ENCODE measurements around the gene CLIC3.
A peak's percentile ranks its signal among the peaks of the same experiment; 100 is the strongest.

Gene CLIC3

DNA sequence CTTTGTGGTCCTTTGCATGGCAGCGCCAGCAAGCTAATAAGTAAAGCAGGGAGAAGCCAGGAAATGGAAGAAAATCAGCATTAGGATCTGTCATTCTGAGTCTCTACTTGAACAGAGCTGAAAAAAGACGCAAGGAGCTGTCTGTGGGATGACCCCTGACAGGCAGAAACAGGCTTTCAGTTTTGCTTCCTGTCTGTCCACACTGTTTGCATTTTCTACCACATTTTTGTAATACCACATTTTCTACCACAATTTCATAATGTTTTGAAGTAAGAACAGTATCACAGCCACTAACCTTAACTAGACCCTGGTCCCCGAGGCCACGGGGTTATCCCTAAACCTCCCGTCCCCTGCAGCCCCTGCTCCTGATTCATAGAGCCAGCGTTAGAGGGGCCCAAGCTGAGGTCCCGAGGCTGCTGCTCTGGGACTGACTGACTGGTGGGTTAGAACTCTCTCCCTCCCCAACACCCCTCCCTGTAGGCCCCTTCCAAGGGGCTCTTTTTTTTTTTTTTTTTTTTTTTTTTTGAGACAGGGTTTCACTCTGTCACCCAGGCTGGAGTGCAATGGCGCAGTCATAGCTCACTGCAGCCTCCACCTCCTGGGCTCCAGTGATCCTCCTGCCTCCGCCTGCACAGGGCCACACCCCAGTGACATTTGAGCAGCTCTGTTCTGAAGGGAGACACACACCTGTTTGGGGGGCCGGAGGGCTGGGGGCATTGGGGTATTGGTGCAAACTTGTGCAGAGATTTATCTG is 4.0 kb upstream of the CLIC3 start:
- DNase-seq (ENCODE audit: low read depth): no peak

DNA sequence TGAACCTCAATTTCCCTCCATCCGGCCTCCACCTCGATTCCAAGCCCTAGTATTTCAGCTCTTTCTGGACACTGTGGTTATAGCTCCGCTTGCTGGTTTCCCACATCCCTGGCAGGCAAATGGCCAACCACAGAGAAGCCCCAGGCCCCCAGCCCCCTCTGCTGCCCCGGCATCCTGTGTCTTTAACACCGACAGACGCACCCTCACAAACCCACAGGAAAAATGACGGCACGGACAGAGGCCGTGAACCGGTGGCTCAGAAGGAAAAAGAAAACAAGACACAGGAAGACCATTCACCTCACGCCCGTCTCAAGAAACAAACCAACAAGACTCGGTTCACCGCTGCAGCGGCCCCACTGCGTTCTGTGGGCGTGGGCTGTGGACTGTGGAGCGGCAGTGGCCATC is 1.5 kb upstream of the CLIC3 start:
- no peak for DNase-seq (ENCODE audit: low read depth)

GRCh38 chr9:136997371-136997770 is 1.0 kb upstream of the CLIC3 start:
- no peak for DNase-seq (ENCODE audit: low read depth)

- no peak for DNase-seq (ENCODE audit: low read depth)
Measured at GRCh38 chr9:136995772-136996311, 526 bp downstream of the CLIC3 start.

- DNase-seq (ENCODE audit: low read depth): no peak
Measured at GRCh38 chr9:136995362-136995761, 1.0 kb downstream of the CLIC3 start.

GRCh38 chr9:136994888-136995230 is 1.5 kb downstream of the CLIC3 start:
- DNase-seq (ENCODE audit: low read depth): no peak

- DNase-seq (ENCODE audit: low read depth): no peak
Measured at GRCh38 chr9:136994180-136994887, 2.0 kb downstream of the CLIC3 start.

DNA sequence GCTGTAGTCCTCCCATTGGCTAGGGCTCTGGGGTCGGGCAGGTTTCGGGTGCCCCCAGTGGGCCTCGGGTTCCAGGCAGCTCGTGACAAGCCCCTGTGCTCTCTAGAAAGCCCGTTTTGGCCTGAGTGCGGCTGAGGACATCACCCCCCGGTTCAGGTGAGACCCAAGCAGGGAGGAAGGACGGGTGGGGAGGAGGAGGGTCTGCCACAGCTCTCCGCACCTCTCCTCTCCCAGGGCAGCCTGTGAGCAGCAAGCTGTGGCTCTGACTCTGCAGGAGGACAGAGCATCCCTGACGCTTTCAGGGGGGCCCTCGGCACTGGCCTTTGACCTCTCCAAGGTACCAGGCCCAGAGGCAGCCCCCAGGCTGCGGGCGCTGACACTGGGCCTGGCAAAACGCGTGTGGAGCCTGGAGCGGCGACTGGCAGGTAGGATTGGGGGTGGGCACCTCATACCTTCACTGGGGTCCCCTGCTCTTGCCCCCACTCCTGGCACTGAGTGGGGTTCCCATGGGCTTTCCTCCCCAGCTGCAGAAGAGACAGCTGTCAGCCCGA is 3.5 kb downstream of the CLIC3 start:
- DNase-seq (ENCODE audit: low read depth): no peak

- DNase-seq (ENCODE audit: low read depth): peak; percentile 91
Measured at GRCh38 chr9:136991993-136992818, 4.2 kb downstream of the CLIC3 start, which contains the start of gene PAXX. Gene PAXX (plus strand): TSS chr9:136992422. CDS start chr9:136992444, 22 bp downstream.

- no peak for DNase-seq (ENCODE audit: low read depth)
Measured at GRCh38 chr9:136990242-136990911, 6.0 kb downstream of the CLIC3 start.

DNA sequence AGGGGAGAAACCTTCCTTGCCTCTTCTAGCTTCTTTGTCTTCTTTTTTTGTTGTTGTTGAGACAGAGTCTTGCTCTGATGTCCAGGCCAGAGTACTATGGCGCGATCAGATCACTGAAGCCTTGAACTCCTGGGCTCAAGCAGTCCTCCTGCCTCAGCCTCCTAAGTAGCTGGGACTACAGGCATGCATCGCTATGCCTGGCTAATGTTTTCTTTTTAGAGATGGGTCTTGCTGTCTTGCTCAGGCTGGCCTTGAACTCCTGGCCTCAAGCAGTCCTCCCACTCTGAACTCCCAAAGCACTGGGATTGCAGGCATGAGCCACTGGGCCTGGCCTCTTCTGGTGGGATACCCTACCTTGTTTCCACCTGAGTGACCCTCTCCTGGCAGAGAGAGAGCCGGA is 7.5 kb downstream of the CLIC3 start:
- no peak for DNase-seq (ENCODE audit: low read depth)

GRCh38 chr9:136985853-136986252 is 10.5 kb downstream of the CLIC3 start:
- DNase-seq (ENCODE audit: low read depth): no peak

DNA sequence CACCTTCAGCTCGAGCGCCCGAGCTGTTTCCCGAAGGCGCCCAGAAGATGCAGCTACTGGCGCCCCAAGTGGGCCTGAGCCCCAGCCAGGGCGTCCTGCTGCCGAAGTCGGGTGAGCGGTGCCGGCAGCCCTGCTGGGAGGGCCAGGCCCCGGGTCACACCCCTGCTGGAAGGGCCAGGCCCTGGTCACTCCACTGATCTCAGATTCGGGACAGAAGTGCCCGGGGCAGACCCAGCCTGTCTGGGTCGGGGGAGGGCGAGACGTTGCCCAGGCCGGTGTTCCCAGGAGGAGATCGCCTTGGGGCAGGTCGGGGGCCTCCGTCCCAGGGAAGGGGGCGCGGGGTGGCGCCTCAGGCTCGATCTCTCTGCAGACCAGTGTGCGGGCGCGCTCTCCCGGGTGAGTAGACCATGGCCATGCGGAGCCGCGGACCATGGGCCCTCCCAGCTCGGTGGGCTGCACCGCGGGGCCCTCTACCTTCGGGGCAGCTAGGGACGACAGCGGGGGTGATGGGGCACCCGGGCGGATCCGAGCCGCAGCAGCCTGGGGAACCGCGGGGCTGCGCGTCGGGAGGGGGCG is 11.3 kb downstream of the CLIC3 start:
- DNase-seq (ENCODE audit: low read depth): no peak

DNA sequence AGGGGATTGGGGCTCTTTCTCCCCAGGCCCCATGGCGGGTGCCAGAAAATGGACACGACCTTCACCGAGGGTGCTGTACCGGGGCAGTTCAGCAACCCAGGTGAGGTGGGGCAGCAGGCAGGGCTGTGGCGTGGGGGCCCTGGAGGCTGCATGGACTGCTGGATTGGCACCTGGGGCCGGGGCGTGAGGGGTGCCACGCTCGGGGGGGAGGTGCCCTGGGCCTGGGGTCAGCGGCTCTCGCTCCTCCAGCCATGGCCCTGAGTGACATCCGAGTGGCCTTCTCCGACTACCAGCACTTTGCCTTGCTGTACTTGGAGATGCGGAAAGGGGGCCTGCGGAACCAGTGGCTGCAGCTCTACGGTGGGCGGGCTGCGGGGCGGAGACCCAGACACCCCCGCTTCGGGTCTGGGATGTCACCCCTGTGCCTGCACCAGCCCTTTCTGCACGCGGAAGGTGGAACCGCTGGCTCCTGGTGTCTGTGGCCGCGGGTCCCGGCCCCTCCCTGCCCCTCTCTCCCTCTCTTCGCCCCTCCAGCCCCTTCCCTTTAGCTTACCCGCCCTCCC is 11.8 kb downstream of the CLIC3 start:
- DNase-seq (ENCODE audit: low read depth): no peak

DNA sequence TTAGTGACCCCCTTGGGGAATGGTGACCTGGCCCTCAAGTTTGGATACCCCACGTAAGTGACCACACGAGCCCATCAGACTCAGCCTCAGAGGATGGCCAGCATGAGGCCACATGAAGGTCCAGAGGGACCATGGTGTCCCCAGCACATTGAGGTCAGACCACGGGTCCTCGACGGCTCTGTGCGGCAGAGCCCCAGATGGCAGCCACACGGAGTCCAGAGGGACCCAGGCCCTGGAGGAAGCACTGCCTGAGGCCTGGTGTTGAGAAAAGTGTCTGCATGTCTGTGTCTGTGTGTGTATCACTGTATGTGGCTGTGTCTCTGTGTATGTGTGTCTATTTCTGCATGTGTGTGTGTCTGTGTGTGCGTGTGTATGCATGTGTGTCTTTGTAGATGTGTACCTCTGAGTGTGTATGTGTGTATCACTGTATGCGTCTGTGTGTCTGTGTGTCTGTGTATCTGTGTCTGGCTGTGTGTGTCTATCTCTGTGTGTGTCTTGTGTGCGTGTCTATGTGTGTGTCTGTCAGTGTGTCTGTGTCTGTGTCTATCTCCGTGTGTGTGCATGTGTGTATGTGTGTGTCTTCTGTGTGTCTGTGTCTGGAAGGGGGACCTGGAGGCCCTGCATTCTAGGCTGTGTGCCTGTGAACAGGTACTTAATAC is 12.6 kb downstream of the CLIC3 start:
- DNase-seq (ENCODE audit: low read depth): no peak

DNA sequence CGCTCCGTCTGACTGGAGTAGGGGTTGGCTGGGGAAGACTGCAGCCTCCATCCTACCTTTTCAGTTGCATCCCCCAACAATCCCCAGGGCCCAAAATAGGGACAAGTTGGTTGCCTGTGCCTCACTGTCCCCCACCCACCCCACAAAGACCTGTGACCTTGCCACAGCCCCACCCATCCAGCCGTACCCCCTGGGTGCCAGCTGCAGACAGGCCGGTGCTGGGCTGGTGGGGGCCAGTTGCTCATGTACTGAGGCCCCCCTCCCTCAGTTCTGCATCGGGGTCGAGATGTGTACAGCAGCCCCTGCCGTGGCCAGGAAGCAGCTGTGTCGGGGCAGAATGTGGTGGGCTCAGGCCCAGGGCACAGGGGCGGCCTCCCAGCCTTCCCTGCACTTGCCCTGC is 13.2 kb downstream of the CLIC3 start:
- DNase-seq (ENCODE audit: low read depth): no peak

- DNase-seq (ENCODE audit: low read depth): no peak
Measured at GRCh38 chr9:136982232-136983051, 13.9 kb downstream of the CLIC3 start, which contains the start of gene LCNL1. Gene LCNL1 (plus strand): TSS chr9:136982993. CDS start chr9:136983587, 594 bp downstream.

GRCh38 chr9:136981588-136982231 is 14.7 kb downstream of the CLIC3 start:
- no peak for DNase-seq (ENCODE audit: low read depth)
